Mucosa of stomach (tissue), 1 donor: ENCODE data around the gene SCCPDH.

Experiments used
- H3K27me3 ChIP-seq: one replicate; pipeline ENCODE4 v1.7.0; 2013; ENCODE audit warnings: mild to moderate bottlenecking, low read length; ENCODE audit not compliant: control insufficient read depth, insufficient read depth
- H3K36me3 ChIP-seq: one replicate; pipeline ENCODE4 v1.7.0; 2013; ENCODE audit warnings: low read length; ENCODE audit not compliant: control insufficient read depth, insufficient read depth
- H3K4me1 ChIP-seq: one replicate; pipeline ENCODE4 v1.7.0; 2013; ENCODE audit warnings: mild to moderate bottlenecking, low read length; ENCODE audit not compliant: control insufficient read depth, insufficient read depth
- H3K4me3 ChIP-seq: one replicate; pipeline ENCODE4 v1.7.0; 2013; ENCODE audit warnings: low read length
- H3K9ac ChIP-seq: one replicate; pipeline ENCODE4 v1.7.0; 2013; ENCODE audit warnings: mild to moderate bottlenecking, low read length, moderate library complexity
- H3K9me3 ChIP-seq: one replicate; pipeline ENCODE4 v1.7.0; 2013; ENCODE audit warnings: mild to moderate bottlenecking, low read length, moderate library complexity; ENCODE audit not compliant: control insufficient read depth
- donor health status: Pancreatic carcinoma.

Gene SCCPDH

DNA sequence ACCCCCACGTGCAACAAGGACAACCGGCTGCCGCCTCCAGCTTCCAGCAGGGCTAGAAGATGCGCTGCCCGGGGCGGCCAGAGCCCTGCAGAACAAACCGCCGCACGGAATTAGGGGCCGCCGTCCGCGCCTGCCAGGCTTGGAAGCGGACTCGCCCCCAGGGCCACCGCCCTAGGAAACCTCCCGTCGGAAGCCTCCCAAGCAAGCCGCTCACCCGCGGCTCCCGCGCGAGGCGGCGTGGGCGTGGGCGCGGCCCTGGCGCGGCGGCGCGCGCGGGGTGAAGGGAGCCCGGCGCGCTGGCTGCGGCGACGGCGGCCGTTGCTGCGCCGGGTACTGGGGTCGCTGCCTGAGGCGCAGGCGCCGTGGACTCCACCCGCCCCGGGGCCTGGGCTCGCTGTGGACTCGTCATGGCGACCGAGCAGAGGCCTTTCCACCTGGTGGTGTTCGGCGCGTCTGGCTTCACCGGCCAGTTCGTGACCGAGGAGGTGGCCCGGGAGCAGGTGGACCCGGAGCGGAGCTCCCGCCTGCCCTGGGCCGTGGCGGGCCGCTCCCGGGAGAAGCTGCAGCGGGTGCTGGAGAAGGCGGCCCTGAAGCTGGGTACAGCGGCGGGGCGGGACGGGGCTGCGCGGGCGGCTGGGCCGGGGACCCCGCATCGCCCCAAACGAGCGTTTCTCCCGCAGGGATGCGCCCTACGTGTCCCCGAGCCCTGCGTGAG is at the start of gene SCCPDH:
TSS of gene SCCPDH (plus strand) at position 394 of the 715 bp plus-strand sequence. CDS start at position 408, 14 bp downstream.
- Histone ChIP-seq H3K9ac (peak within 1 kb of the TSS; percentile 88), H3K4me1 (peaks cover 11% of the 10 kb centered on the region), H3K27me3 (no peaks in the 10 kb centered on the region), H3K4me3 (peak within 1 kb of the TSS; percentile 72), H3K36me3 (no peaks in the 10 kb centered on the region), H3K9me3 (no peaks in the 10 kb centered on the region)

- no peaks in the 10 kb centered on the region for H3K27me3 ChIP-seq
- H3K36me3 ChIP-seq, result no peaks in the 10 kb centered on the region
- H3K9me3 ChIP-seq, result no peaks in the 10 kb centered on the region
- H3K9ac ChIP-seq, result no peak overlapping the region
- H3K4me1 ChIP-seq, result peaks cover 4% of the 10 kb centered on the region
- H3K4me3 ChIP-seq, result no peak overlapping the region
Measured at GRCh38 chr1:246677842-246678241, 46.4 kb upstream of the SCCPDH start.

- Histone ChIP-seq H3K4me3 (no peak overlapping the region), H3K36me3 (no peaks in the 10 kb centered on the region), H3K27me3 (no peaks in the 10 kb centered on the region), H3K4me1 (peaks cover 4% of the 10 kb centered on the region), H3K9me3 (no peaks in the 10 kb centered on the region), H3K9ac (no peak overlapping the region)
Measured at GRCh38 chr1:246678816-246679793, 45.1 kb upstream of the SCCPDH start.

- no peaks in the 10 kb centered on the region for H3K36me3 ChIP-seq
- no peaks in the 10 kb centered on the region for H3K27me3 ChIP-seq
- H3K4me3 ChIP-seq, result no peak overlapping the region
- H3K9ac ChIP-seq, result no peak overlapping the region
- no peaks in the 10 kb centered on the region for H3K9me3 ChIP-seq
- H3K4me1 ChIP-seq, result peaks cover 4% of the 10 kb centered on the region
Measured at GRCh38 chr1:246679794-246680177, 44.4 kb upstream of the SCCPDH start.

DNA sequence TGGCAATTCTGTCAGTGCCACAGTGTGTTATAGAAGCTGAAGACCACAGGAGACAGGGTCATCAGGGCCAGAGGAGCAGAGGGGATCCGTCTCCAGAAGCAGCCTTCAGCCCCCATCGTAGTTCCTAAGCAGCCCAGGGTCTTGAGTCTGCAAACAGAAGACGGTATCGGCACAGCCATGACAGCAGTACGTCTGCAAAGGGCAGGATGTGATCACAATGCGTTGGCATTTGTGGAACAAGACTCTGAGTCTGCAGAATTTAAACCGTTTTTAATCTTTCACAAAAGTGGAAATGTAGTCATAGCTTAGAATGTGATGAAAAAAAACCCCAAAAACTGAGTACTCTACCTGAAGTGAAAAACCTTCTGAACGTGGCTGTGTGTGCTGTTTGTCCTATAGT is 44.0 kb upstream of the SCCPDH start:
- Histone ChIP-seq H3K9me3 (no peaks in the 10 kb centered on the region), H3K27me3 (no peaks in the 10 kb centered on the region), H3K36me3 (no peaks in the 10 kb centered on the region), H3K4me3 (no peak overlapping the region), H3K4me1 (peaks cover 4% of the 10 kb centered on the region), H3K9ac (no peak overlapping the region)

- Histone ChIP-seq H3K9me3 (no peaks in the 10 kb centered on the region), H3K4me1 (peaks cover 4% of the 10 kb centered on the region), H3K9ac (no peak overlapping the region), H3K36me3 (no peaks in the 10 kb centered on the region), H3K4me3 (no peak overlapping the region), H3K27me3 (no peaks in the 10 kb centered on the region)
Measured at GRCh38 chr1:246680696-246681130, 43.5 kb upstream of the SCCPDH start.

- H3K27me3 ChIP-seq, result no peaks in the 10 kb centered on the region
- H3K4me3 ChIP-seq, result no peak overlapping the region
- no peak overlapping the region for H3K9ac ChIP-seq
- no peaks in the 10 kb centered on the region for H3K36me3 ChIP-seq
- no peaks in the 10 kb centered on the region for H3K9me3 ChIP-seq
- peaks cover 4% of the 10 kb centered on the region for H3K4me1 ChIP-seq
Measured at GRCh38 chr1:246681900-246682895, 42.0 kb upstream of the SCCPDH start.

GRCh38 chr1:246683521-246683920 is 40.7 kb upstream of the SCCPDH start:
- no peaks in the 10 kb centered on the region for H3K36me3 ChIP-seq
- H3K9ac ChIP-seq, result no peak overlapping the region
- H3K4me1 ChIP-seq, result no peaks in the 10 kb centered on the region
- H3K27me3 ChIP-seq, result no peaks in the 10 kb centered on the region
- H3K4me3 ChIP-seq, result no peak overlapping the region
- H3K9me3 ChIP-seq, result no peaks in the 10 kb centered on the region

GRCh38 chr1:246687002-246687401 is 37.2 kb upstream of the SCCPDH start:
- no peak overlapping the region for H3K9ac ChIP-seq
- peaks cover 6% of the 10 kb centered on the region for H3K4me1 ChIP-seq
- no peaks in the 10 kb centered on the region for H3K27me3 ChIP-seq
- H3K4me3 ChIP-seq, result no peak overlapping the region
- H3K36me3 ChIP-seq, result no peaks in the 10 kb centered on the region
- no peaks in the 10 kb centered on the region for H3K9me3 ChIP-seq

DNA sequence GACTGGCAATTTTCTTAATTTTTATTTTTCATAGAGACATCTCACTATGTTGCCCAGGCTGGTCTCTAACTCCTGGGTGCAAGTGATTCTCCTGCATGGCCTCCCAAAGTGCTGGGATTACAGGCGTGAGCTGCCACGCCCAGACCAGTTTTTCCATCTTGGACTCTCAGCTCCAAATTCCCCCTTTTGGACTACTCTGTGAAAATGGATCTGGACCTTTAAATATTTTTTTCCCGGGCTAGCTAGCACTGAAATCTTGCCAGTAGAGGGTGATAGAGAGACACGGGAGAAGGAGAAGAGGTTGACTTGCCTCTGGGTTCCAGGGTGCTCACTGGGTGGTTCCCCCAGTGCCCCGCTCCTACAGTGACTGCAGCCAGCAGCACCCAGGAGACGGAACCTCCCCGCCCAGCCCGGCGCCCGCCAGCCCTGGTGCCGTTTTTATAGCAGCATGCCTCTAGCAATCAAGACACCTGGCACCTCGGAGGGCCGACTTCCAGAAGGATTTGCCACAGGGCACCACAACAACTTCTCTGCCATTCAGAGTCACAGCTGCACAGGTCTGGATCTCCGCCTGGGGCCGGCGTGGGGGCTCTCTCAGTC is 34.7 kb upstream of the SCCPDH start:
- Histone ChIP-seq H3K36me3 (no peaks in the 10 kb centered on the region), H3K9me3 (no peaks in the 10 kb centered on the region), H3K9ac (peak overlapping the region; percentile 55), H3K4me3 (no peak overlapping the region), H3K27me3 (no peaks in the 10 kb centered on the region), H3K4me1 (peaks cover 6% of the 10 kb centered on the region)

GRCh38 chr1:246690100-246690499 is 34.1 kb upstream of the SCCPDH start:
- H3K27me3 ChIP-seq, result no peaks in the 10 kb centered on the region
- H3K9ac ChIP-seq, result peak overlapping the region; percentile 55
- H3K9me3 ChIP-seq, result no peaks in the 10 kb centered on the region
- peaks cover 6% of the 10 kb centered on the region for H3K4me1 ChIP-seq
- H3K36me3 ChIP-seq, result no peaks in the 10 kb centered on the region
- H3K4me3 ChIP-seq, result no peak overlapping the region
